GM12891 (cell line): ENCODE results near the gene WDR81.
"Not testable (repeated sequence)": the region's sequence is repeated elsewhere in the genome, so short reads cannot be mapped to it uniquely, and the experiment has no call there.

Experiments used
- DNase-seq: peaks from one replicate; pipeline ENCODE4 v3.0.0; 2011; ENCODE audit warnings: low spot score; ENCODE audit not compliant: insufficient read length
- FAIRE-seq: peaks from 2 replicates; lab custom pipeline; 2011; peaks lifted over from hg19 to GRCh38; lab: Jason Lieb, UNC
- PAX5 ChIP-seq: IDR thresholded peaks from 2 replicates; pipeline ENCODE4 v1.6.1; 2011; ENCODE audit warnings: low read length, moderate library complexity, mild to moderate bottlenecking; ENCODE audit not compliant: insufficient read depth, severe bottlenecking
- POLR2A ChIP-seq: IDR thresholded peaks from 2 replicates; pipeline ENCODE4 v1.6.1; 2011; ENCODE audit warnings: low read depth, low read length, control low read depth
- POLR2AphosphoS5 ChIP-seq: IDR thresholded peaks from 2 replicates; pipeline ENCODE4 v1.6.1; 2011; ENCODE audit warnings: low read depth, low read length, control low read depth
- POU2F2 ChIP-seq: IDR thresholded peaks from 2 replicates; pipeline ENCODE4 v1.6.1; 2011; ENCODE audit warnings: low read depth, mild to moderate bottlenecking, control low read depth, low read length, moderate library complexity
- SPI1 ChIP-seq: IDR thresholded peaks from 2 replicates; pipeline ENCODE4 v1.6.1; 2011; ENCODE audit warnings: low read depth, low read length, control low read depth
- TAF1 ChIP-seq: IDR thresholded peaks from 2 replicates; pipeline ENCODE4 v1.6.1; 2011; ENCODE audit warnings: low read depth, low read length, control low read depth

WDR81 gene

GRCh38 chr17:1703063-1703462 is 21.4 kb upstream of the WDR81 start:
- no peak for DNase-seq
- TF ChIP-seq POU2F2 (no peak), PAX5 (no peak), POLR2AphosphoS5 (no peak), SPI1 (no peak), TAF1 (no peak), POLR2A (no peak)
- no peak for FAIRE-seq

- FAIRE-seq (no peak), DNase-seq (no peak)
- TF ChIP-seq PAX5 (no peak), POLR2AphosphoS5 (no peak), POU2F2 (no peak), POLR2A (no peak), TAF1 (no peak), SPI1 (no peak)
Measured at GRCh38 chr17:1705004-1705403, 19.5 kb upstream of the WDR81 start.

GRCh38 chr17:1707107-1707506 is 17.4 kb upstream of the WDR81 start:
- FAIRE-seq (no peak), DNase-seq (no peak)
- no peak for TF ChIP-seq POLR2A
- no peak for TF ChIP-seq TAF1
- TF ChIP-seq PAX5 = no peak
- TF ChIP-seq POU2F2 = no peak
- no peak for TF ChIP-seq SPI1
- no peak for TF ChIP-seq POLR2AphosphoS5

GRCh38 chr17:1708791-1709346 is 15.6 kb upstream of the WDR81 start:
- not testable (repeated sequence) for DNase-seq, FAIRE-seq

GRCh38 chr17:1709403-1709951 is 15.0 kb upstream of the WDR81 start:
- DNase-seq (no peak), FAIRE-seq (no peak)
- TF ChIP-seq PAX5 (no peak), SPI1 (no peak), POLR2A (no peak)

GRCh38 chr17:1709971-1710806 is 14.3 kb upstream of the WDR81 start, which contains the start of gene TLCD2:
Gene TLCD2 (minus strand): TSS chr17:1710377. CDS start chr17:1710242, 135 bp downstream.
- TF ChIP-seq SPI1 = no peak
- no peak for TF ChIP-seq TAF1
- DNase-seq = no peak
- no peak for FAIRE-seq

GRCh38 chr17:1710807-1711553 is 13.5 kb upstream of the WDR81 start:
- FAIRE-seq = no peak
- no peak for DNase-seq
- TF ChIP-seq POU2F2 (no peak), SPI1 (no peak)

GRCh38 chr17:1711804-1712203 is 12.7 kb upstream of the WDR81 start:
- FAIRE-seq (no peak), DNase-seq (no peak)
- TF ChIP-seq PAX5 = no peak
- no peak for TF ChIP-seq POU2F2
- no peak for TF ChIP-seq SPI1
- no peak for TF ChIP-seq TAF1
- no peak for TF ChIP-seq POLR2A
- TF ChIP-seq POLR2AphosphoS5 = no peak

- DNase-seq = no peak
- no peak for FAIRE-seq
- no peak for TF ChIP-seq TAF1
- no peak for TF ChIP-seq POLR2A
- no peak for TF ChIP-seq PAX5
- no peak for TF ChIP-seq SPI1
Measured at GRCh38 chr17:1712271-1712670, 12.2 kb upstream of the WDR81 start.

- TF ChIP-seq POLR2A (no peak), SPI1 (no peak), POLR2AphosphoS5 (no peak), POU2F2 (no peak), PAX5 (no peak), TAF1 (no peak)
- FAIRE-seq (no peak), DNase-seq (no peak)
Measured at GRCh38 chr17:1713160-1713877, 11.2 kb upstream of the WDR81 start.
